LNCAP (cell line): ENCODE measurements around the gene CHCHD3.

ENCODE experiments used
- TF ChIP-seq, protein P1 (sequence below): fragments of 450-650 bp; IDR thresholded peaks from 2 replicates; pipeline ENCODE4 v1.5.1; 2017; ENCODE audit warnings: mild to moderate bottlenecking

The CHCHD3 gene

DNA sequence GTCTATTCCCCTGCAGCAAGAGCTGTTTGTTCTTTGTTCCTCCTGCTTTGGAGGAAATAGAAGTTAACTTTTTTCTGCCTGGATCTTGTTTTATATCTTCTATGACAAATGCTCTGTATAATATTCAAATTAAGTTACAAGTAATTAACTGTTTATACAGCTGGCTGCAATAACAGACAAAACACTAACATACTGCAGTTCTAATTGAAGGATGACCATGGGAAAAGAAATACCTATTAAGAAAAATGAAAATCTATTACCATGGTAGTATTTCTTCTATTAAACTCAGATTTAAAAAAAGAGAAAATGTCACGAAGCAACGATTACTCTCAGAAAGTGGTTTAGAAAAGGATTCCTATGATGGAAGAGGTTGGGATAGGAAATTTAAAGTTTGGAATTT is 291.8 kb downstream of the CHCHD3 start:
- TF ChIP-seq, protein P1, sequence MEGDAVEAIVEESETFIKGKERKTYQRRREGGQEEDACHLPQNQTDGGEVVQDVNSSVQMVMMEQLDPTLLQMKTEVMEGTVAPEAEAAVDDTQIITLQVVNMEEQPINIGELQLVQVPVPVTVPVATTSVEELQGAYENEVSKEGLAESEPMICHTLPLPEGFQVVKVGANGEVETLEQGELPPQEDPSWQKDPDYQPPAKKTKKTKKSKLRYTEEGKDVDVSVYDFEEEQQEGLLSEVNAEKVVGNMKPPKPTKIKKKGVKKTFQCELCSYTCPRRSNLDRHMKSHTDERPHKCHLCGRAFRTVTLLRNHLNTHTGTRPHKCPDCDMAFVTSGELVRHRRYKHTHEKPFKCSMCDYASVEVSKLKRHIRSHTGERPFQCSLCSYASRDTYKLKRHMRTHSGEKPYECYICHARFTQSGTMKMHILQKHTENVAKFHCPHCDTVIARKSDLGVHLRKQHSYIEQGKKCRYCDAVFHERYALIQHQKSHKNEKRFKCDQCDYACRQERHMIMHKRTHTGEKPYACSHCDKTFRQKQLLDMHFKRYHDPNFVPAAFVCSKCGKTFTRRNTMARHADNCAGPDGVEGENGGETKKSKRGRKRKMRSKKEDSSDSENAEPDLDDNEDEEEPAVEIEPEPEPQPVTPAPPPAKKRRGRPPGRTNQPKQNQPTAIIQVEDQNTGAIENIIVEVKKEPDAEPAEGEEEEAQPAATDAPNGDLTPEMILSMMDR = no peak

DNA sequence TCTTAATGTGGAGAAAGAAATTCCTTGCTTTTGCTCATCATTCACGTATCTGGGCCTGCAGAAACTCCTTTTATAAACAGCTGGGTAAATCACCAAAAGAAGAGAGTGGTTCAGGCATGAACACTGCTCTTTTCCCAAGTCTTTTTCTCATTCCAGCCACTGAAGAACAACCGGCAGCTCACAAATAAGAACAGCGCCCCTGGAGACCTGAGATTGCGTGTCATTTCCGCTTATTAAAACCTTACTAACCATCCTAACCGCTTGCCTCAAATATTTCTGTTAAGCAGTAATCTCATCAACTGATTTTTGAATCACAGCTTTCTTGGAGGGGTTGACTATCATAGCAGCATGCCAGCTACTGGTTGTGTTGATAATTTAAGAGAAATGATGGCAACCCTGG is 292.6 kb downstream of the CHCHD3 start:
- TF ChIP-seq, protein P1 = no peak

DNA sequence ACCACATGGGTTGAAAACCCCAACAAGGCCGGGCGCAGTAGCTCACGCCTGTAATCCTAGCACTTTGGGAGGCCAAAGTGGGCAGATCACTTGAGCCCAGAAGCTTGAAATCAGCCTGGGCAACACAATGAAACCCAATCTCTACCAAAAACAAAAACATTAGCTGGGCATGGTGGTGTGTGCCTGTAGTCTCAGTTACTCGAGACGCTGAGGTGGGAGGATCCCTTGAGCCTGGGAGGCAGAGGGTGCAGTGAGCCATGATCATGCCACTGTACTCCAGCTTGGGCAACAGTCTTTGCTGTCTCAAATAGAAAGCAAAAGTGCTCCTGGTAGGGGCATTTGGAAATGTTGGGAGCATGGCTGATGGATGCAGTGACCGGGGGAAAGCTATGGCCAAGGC is 296.0 kb downstream of the CHCHD3 start:
- TF ChIP-seq, protein P1 = no peak

GRCh38 chr7:132784406-132784805 is 297.5 kb downstream of the CHCHD3 start:
- TF ChIP-seq, protein P1 = no peak

DNA sequence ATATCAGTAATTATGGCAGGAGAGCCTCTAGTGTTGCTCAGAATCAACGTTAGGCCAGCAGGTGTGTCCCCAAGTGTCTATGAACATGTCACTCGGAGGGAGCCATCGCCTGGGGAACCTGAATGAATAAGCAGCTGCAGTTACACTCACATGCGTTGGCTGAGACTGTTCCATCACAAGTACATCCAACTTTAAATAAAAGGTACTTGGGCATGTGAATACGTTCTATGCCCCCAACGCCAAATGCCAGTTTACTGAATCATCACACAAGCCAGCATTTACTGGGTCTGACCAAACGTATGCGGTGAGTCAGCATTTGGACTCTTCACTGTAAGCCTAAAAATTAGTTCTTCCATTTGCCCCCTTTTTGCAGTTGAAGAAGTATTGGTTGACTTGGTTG is 298.1 kb downstream of the CHCHD3 start:
- TF ChIP-seq, protein P1 = no peak

DNA sequence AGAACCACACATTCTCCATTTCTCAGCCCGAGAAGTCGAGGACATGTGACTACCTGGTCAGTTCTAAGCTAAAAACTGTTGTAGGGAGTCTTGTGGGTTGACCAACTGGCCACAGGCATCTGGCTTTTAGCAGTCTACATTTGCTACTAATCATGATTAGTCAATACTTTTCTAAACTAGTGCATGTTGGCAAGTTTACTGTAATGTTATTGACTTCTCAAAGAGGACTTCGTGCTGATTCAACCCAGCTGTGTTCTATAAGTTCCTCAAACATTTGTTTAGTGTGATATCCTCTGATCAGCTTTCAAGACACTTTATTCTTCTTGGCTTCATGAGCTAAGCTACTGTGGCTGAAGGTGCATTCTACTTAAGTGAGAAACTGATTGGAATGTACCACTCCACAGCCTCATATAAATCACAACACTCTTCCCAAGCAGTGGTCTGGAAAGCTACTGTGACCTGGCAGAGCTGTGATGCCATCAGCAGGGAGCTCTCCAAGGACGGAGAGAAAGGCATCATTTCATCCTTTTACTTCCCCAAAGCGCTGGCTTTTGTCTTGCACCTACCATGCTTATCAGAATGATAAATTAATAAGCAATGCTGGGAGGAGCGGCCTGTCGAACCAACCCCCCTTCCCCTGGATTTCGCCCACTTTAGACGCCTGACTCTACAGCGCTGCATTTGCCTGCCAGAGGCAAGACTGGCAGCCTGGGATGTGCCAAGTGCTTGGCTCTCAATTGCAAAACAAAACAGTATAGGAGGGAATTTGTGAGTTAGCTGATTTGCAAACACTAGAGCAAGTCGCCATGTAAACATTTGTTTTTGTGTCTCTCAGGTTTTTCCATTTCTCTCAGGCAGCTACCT is 298.9 kb downstream of the CHCHD3 start:
- TF ChIP-seq, protein P1 = no peak

DNA sequence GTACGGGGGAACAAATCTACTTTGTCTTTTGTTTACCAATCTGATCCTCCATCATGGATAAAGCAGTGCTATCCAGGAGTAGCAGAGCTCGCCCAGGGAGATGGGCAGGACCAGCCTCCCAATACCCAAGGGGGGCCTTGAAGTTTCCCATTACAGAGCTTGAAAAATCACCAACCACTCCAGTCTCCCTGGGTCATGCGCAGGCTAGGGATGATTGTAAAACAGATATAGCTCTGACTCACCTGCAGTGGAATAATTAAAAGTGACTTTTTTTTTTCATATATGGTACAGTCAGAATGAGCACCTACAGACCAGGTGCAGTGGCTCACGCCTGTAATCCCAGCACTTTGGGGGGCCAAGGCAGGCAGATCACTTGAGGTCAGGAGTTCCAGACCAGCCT is 301.1 kb downstream of the CHCHD3 start:
- TF ChIP-seq, protein P1 = no peak
